HG03066 (cell line): ENCODE measurements around the gene IPO13.

Experiments
- ATAC-seq: cut with Tn5 transposase; IDR thresholded peaks from one replicate; pipeline ENCODE4 v1.9.1; 2021; ENCODE audit warnings: low read depth; ENCODE audit not compliant: unreplicated experiment

The IPO13 gene

DNA sequence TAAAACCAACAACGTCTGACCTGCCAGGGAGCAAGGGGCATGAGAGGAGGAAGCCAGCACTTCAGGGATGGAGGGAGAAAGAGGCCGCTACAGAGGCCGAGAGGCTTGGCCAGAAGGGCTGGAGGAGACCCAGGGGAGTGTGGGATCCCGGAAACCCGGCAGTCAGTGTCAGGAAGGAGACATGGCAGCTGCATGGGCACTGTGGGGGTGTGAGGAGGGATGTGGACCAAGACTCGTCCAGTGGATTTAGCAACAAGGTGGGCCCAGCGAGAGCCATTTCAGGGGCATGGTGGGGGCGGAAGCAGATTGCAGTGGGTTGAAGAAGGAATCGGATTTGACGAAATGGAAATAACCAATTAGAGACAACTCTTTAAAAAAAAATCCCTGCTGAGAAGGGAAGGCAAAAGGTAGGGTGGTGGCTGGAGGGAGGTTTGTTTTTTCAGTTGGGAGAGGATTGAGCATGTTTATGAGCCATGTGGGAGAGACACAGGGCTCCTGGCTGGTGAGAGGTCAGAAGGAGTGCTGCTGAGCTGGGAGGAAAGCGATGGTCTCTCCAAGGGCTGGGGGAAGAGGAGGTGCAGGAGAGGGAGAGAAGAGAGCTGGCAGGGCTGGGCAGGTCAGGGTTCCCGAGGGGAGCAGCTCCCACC lies 36.6 kb downstream of the IPO13 start:
- no peak for ATAC-seq

DNA sequence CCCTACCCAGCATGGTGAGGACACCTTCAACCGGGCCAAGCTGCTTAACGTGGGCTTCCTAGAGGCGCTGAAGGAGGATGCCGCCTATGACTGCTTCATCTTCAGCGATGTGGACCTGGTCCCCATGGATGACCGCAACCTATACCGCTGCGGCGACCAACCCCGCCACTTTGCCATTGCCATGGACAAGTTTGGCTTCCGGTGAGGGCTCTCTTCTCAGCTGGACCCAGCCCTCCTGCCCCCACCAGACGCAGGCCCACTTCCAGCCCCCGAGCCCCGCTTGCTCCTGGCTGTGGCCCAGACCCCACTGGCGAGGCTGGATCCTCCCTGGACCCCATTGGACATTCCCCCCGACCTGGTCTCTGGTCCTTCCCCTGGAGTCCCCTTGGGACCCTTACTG lies 38.1 kb downstream of the IPO13 start:
- no peak for ATAC-seq

DNA sequence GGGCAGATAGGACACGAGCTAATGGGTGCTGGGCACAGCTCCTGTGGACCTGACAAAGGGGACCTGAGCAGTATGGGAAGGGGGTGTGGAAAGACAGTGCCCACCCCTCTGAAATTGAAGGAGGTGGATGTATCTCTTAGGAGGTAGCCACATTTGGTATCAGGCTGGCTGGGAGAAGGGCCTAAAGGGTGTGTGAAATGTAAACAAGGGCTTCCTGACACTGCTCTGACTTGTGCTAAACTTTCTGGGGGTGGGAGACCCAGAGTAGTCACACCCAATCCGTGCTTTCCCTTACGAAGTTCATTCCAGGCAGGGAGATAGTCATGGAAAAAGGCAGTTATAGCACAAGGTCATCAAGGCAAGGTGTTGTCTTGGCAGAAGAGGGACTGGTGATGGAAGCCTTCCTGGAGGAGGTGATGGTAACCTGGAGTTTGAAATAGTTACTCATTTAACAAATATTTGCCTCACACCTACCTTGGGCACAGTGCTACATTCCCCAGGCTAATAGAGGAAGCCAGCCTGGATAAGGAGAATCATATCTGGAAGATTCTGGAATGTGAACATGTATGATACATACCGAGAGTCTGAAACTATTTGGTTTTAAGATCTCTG lies 39.3 kb downstream of the IPO13 start:
- no peak for ATAC-seq

DNA sequence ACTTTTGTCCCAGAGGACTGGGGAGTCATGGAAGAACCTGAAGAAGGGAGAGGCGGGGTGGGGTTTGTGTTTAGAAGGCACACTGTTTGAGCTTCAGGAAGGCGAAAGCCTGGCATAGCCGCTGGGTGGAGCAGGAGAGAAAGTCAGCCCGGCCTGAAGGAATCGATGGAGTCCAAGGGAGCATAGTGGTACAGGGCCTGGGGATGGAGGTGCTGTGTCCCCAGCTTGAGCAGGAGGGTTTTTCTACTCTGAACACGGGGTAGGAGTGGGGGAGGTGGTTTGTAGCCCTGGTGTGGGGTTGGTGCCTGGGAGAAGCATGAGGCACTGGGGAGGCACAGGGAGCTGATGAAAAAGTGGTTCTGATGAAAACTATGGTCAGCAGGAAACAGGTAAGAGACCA lies 40.0 kb downstream of the IPO13 start:
- no peak for ATAC-seq

DNA sequence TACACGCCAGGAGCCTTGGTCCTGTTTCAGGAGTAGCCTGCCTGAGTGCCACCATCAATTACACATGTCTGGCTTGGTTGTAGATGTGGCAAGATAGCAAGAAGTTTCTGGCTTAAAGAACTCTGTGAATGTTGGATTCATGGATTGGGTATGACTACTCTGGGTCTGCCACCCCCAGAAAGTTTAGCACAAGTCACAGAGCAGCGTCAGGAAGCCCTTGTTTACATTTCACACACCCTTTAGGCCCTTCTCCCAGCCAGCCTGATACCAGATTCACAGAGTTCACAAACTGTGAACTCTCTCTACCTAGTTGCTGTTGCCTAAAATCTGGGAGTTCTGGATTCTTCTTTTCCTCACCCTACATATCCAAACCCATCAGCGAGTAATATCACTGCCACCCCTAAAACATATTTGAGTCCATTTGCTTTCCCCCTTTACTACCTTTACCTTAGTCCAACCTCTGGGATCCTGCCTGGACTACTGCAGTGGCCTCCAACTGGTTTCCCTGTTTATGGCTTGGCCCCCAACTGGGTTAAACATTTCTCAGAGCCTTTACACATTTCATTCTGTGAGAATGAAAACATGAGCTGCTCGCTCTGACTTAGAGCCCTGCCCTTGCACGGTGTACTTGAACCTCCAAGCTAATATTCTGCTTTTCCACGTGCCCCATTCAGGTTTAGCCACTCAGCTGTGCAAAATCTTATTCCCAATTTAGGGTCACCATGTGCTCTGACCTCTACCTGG lies 40.6 kb downstream of the IPO13 start:
- no peak for ATAC-seq

DNA sequence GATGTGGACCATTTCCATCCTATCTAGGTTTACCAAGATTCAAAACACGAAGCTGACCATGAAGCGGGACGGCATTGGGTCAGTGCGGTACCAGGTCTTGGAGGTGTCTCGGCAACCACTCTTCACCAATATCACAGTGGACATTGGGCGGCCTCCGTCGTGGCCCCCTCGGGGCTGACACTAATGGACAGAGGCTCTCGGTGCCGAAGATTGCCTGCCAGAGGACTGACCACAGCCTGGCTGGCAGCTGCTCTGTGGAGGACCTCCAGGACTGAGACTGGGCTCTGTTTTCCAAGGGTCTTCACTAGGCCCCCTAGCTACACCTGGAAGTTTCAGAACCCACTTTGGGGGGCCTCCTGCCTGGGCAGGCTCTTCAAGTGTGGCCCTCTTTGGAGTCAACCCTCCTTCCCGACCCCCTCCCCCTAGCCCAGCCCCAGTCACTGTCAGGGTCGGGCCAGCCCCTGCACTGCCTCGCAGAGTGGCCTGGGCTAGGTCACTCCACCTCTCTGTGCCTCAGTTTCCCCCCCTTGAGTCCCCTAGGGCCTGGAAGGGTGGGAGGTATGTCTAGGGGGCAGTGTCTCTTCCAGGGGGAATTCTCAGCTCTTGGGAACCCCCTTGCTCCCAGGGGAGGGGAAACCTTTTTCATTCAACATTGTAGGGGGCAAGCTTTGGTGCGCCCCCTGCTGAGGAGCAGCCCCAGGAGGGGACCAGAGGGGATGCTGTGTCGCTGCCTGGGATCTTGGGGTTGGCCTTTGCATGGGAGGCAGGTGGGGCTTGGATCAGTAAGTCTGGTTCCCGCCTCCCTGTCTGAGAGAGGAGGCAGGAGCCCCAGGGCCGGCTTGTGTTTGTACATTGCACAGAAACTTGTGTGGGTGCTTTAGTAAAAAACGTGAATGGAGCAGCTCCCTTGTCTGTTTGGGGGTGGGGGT lies 43.8 kb downstream of the IPO13 start:
- ATAC-seq: no peak

DNA sequence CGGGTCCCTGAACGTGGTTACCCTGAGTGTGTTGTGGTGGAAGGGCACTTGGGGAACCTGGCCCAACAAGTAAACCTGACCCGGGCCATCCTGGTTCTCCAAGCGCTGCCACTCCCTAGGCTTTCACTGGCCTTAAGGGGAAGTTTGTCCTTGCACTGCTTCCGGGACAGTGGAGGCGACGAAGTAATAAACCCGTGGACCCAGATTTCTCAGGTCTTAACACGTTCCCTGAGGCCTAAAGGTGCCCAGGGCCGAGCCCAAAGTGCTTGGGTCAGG lies 44.4 kb downstream of the IPO13 start:
- no peak for ATAC-seq

DNA sequence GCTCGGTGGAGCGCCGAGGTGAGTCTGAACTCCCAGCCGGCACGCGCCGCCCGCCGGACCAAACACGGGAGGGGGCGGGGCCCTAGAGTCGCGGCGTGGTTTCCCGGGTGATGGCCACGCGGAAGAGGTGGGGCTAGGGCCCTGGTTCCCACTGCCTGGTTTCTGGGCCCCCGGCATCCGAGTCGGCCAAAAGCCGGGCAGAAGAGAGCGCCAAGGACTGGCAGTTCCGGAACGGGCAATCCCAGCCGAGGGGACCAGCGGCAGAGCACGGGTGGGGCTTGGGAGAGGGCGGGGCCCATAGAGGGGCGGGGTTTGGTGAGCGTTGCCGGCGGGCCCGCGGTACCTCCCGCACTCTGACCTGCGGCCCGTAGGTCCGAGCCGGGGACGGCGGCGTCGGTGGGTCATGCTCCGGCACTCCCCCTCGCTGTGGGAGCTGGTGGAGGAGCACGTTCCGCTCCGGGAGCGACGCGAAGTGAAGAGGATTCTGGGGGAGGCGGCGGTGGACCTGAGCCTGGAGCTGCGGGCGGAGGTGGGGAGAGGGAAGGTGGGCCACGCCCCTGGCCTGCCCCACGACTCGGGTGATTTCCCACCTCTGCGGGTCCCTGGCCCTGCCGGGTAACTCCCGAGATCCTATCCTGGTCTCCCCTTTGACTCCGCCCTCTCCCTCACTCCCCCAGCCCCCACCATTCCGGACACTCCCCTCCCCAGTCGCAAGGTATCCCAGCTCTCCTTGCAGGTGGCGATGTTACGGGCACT lies 44.9 kb downstream of the IPO13 start, which contains the start of gene CCDC24:
TSS of gene CCDC24 (plus strand) at position 124 of the 756 bp plus-strand sequence. CDS start at position 404, 280 bp downstream.
- ATAC-seq: peak; percentile 78

DNA sequence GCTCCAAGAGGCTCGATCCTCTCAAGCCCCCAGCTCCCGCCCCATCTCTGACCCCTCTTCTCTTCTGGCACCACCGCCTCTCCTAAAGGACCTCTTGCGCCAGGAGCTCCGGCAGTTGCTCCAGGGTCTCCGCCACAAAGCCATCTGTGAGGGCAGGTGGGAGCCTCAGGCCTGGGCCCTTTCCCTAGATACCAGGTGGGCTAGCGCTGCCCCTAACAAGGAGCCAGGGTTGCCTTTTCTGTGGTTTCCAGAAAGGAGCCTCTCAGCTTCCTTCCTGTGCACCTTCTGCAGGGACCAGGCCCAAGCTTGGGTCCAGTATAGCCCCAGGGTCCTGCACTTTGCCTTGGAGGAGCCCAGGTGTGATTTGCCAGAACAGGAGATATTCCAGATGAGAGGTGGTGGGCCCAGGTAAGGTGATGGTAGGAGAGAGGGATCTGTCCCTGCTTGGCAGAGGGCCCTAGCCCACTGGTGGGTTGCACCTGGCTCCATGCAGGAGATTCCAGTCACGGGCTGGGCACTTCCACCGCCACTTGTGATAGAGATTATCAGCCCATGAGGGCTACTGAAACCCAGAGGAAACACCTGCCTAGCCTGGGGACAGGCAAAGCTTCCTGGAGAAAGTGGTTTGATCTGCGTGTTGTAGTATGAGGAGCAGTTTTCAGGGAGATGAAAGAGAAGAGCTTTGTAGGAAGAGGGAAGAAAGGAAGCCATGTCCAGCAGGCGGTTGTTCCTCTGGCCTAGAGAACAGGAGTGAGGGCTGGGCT lies 45.7 kb downstream of the IPO13 start:
- no peak for ATAC-seq

DNA sequence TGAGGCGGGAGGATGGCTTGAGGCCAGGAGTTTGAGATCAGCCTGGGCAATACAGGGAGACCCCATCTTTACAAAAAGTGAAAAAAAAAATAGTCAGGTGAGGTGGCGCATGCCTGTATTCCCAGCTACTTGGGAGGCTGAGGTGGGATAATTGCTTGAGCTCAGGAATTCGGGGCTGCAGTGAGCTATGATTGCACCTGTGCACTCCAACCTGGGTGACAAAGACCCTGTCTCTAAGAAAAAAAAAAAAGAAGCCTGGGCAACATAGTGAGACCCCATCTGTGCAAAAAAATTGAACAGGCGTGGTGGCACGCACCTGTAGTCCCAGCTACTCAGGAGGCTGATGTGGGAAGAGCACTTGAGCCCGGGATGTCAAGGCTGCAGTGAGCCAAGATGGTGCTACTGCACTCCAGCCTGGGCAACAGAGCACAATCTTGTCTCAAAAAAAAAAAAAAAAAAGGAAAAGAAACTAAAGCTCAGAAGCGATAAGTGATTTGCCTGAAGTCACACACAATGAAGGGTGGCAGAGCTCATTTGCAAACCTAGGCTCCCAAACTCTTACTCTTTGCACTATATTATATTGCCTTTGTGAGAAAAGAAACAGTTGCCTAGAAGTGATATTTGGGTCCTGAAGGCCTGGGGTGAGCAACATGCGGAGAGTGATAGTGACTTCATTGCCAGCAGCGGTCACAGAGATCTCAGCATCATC lies 46.6 kb downstream of the IPO13 start:
- no peak for ATAC-seq

DNA sequence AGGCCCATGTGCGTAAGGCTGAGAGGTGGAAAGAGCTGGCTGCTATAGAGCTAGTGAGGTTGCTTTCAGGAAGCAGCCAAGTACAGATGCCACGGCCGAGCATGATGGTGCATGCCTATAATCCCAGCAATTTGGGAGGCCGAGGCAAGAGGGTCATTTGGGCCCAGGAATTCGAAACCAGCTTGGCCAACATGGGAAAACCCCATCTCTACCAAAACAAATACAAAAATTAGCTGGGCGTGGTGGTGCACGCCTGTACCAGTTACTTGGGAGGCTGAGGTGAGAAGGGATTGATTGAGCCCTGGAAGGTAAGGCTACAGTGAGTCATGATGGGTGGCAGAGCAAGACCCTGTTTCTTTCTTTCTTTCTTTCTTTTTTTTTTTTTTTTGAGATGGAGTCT lies 47.3 kb downstream of the IPO13 start:
- no peak for ATAC-seq

DNA sequence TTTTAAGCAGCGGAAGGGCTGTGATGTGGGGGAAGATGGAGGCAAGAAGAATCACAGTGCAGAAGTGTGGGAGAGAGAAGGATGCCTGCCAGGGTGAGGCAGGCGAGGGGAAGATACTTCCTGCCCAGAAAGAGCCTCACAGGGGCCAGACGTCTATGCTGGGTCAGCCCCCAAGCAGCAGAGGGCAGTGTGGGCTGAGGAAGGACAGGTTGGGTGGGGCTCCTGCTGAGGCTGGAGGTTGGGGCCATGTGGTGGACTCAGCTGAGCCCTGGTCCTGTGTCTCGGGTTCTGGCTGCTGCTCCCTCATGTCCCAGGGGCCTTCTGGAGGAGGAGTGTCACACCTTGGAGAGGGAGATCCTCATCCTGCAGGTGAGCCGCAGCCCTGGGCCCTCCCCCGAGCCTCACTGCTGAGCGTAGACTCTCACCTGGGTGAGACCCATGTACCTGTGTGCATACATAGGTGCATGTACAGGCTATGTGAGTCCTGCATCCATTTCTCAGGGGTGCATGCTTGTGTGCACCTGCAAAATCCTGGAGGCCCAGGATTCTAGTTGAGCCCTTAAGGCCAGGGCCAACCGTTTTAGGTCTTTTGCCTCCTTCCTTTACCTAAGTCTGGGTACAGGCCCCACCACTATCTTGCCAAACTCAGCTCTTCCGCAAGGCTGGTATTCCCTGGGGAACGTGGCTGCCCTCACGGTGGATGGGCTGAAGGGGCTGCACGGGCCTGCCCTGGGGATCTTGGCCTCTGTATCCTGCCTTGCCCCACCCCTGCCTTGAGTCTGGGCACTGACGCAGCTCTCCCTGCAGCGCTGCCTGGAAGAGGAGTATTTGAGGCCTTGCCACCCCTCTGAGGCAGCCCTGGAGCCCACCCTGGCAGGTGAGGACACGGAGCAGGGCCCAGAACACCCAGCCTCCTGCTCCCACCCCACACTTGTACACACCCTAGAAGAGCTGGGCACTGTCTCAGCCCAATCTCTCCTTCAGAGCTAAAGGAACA lies 48.3 kb downstream of the IPO13 start:
- no peak for ATAC-seq

DNA sequence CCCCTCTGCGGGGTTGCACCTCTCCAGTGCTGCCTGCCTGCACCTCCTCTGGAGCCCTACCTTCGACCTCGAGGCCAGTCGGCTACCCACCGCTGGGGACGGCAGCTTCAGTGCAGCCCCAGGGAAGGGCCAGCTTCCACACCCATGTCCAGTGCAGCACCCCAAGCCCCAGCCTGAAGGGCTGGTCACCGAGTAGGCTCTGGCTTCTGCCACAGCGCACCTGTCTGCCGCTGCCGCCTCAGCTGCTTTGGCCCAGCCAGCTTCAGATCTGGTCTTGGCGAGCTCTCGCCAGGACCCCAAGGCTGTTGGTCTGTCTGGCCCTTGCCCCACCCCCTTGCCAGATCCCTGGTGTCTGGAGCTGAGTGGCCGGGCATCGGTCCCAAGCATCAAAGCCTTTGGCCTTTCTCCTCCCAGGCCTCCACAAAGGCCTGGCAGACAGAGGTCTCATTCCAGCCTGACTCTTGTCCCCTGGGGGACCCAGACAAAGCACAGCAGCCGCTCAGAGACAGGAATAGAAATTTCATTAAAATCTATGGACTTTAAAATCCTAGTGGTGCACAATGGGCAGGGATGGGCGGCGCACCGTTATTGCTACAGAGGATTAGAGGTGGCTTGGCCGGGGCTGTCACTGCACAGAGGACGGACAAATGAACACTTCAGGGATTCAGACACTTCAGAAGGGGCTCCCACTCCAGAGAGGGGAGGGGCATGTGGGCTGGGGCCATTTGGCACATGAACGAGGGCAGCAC lies 49.4 kb downstream of the IPO13 start:
- ATAC-seq: no peak

DNA sequence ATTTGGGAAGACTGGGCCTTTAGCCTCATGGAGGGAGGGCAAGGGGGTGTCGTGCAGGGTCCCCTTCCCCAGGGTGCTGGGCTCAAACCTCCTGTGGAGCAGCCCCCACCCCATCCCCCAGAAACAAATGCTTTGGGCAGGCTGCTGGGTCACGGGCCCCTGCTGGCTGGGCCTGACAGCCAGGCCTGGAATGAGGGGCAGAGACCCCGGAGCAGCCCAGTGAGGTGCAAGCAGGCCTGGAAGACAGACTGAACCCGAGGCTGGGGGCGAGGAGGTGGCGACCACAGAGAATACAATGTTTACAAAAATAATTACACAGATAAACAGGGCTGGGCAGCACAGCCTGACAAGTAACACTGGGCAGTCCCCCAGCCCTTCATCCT lies 50.0 kb downstream of the IPO13 start:
- ATAC-seq: no peak

DNA sequence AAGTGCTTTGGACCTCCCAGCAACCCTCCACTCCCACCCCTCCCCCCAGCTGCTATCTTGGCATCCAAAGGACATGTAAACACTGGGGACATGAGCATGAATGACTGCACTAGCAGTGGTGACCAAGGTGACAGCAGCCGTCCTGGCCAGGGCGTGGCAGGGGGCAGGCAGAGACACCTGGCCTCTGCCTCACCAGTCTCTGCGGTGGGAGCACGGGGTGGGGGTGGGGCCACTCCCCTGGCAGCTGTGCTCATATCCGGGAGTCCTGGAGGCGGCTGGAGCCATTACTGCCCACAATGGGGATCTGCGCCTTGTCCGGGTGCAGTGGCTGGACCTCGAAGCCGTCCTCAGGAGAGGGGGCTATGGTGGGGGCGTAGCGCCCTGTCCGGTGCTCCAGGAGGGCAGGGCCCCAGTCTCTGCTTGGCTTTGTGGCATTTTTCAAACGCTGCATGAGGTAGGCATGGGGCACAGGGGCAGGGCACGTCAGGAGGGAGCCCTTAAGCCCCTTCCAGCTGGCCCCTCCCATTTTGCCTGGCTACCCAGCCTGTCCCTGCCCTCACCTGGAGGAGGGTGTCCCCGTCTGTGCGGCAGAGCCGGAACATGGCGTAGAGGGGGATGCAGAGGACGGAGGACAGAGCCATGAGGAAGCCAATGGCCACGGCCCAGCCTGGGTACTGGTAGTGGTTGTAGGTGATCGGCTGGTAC lies 50.7 kb downstream of the IPO13 start:
- ATAC-seq: no peak

DNA sequence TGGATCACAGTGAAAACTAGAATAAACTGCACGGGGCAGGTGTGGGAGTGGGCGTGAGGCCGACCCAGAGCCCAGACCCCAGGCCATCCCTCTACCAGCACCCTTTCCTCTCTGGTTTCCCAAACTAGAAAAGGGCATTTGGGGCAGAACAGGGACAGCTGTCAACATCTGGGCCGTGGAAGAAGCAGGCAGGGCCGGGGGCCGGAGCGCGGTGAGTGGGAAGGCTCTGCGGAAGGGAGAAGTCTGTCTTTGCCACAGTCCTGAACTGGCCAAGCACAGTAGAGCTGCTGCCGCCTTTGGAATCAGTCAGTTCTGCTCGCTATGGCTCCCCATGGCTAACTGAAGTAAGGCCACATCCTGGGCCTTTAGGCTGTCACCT lies 51.2 kb downstream of the IPO13 start:
- no peak for ATAC-seq

DNA sequence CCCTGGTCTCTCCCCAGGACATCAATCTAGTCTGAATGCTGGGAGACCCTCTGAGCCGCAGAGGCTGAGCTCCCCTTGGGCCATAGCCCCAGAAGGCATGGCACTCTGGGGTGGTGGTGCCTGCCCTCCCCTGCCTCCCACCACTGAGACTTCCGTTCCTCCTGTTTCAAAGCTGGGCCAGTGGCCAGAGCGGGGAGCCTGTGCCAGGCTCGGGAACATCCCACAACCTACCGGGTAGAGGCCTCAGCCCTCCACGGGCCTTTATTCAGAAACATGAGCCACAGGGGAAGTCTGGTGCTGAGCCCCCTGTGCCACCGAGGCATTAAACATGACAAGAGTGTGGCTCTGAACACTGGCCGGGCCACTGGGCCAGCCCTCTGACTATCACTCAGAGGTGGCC lies 52.7 kb downstream of the IPO13 start:
- ATAC-seq: no peak
